HEK293T (cell line): ENCODE data around the gene ATP8B1.

ENCODE experiments used
- ELF4 ChIP-seq: fragments of 450-650 bp; IDR thresholded peaks from 2 replicates; pipeline ENCODE4 v1.6.1; 2017; ENCODE audit warnings: antibody characterized with exemption
- FOXK2 ChIP-seq: fragments of 450-650 bp; IDR thresholded peaks from 2 replicates; pipeline ENCODE4 v1.6.1; 2016; ENCODE audit warnings: mild to moderate bottlenecking
- FOXM1 ChIP-seq: fragments of 450-650 bp; IDR thresholded peaks from 2 replicates; pipeline ENCODE4 v1.6.1; 2017; ENCODE audit warnings: mild to moderate bottlenecking, borderline replicate concordance
- LEF1 ChIP-seq: fragments of 450-650 bp; IDR thresholded peaks from 2 replicates; pipeline ENCODE4 v1.6.1; 2017; ENCODE audit warnings: mild to moderate bottlenecking, borderline replicate concordance
- SP1 ChIP-seq: fragments of 450-650 bp; IDR thresholded peaks from 2 replicates; pipeline ENCODE4 v1.6.1; 2017
- SUZ12 ChIP-seq: fragments of 450-650 bp; IDR thresholded peaks from 2 replicates; pipeline ENCODE4 v1.6.1; 2016; ENCODE audit warnings: mild to moderate bottlenecking

DNA sequence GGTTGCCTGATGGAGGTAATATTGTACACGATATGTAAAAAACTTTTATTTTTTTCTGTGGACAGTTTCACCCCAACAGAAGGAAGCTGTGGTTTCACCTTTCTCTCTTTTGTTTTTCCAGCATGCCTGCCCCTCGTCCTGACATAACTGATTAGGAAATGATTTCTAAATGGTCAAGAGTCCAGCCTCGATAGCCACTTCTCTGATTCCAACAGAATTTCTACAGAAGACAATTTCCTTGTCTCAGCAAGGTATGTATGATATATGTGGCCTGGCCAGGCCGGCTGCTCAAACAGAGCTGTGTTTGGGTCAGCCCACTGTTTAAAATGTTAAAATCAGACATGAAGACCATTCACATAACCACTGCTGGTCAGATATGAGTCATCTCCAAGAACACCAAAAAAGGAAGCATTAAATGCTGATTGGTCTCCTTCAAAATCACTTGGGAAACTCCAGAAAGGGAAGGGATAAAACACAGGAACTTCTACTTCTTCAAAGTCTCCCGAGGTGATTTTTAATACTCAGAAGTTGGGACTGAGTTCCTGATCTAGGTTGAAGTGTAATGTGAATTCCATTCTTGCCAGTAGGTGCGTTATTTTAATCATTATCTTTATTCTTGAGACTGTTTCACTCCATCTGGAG, 22.3 kb downstream of the ATP8B1 start:
- TF ChIP-seq SP1 (no peak), LEF1 (no peak), FOXM1 (no peak), ELF4 (no peak), SUZ12 (no peak), FOXK2 (no peak)
